ENCODE results near the gene DGCR2.

- no peak for TF ChIP-seq CTCF (IDR thresholded peaks at IDR 0.05)
- no peak for TF ChIP-seq POLR2A (IDR thresholded peaks at IDR 0.05)
Measured at GRCh38 chr22:19133561-19133960, 11.3 kb upstream of the DGCR2 start.
